ENCODE results near the gene B3GLCT. TPM values are rescaled to one million over a fixed set of nuclear protein-coding genes. Genes with fewer than 3 reads are reported as not detected.

The B3GLCT gene
- total and polyA plus RNA-seq, 2 of the 13 experiments (the other 11 are each of a cell fraction or from before 2014, with no cell fraction given) = 2.0 to 7.1 TPM

DNA sequence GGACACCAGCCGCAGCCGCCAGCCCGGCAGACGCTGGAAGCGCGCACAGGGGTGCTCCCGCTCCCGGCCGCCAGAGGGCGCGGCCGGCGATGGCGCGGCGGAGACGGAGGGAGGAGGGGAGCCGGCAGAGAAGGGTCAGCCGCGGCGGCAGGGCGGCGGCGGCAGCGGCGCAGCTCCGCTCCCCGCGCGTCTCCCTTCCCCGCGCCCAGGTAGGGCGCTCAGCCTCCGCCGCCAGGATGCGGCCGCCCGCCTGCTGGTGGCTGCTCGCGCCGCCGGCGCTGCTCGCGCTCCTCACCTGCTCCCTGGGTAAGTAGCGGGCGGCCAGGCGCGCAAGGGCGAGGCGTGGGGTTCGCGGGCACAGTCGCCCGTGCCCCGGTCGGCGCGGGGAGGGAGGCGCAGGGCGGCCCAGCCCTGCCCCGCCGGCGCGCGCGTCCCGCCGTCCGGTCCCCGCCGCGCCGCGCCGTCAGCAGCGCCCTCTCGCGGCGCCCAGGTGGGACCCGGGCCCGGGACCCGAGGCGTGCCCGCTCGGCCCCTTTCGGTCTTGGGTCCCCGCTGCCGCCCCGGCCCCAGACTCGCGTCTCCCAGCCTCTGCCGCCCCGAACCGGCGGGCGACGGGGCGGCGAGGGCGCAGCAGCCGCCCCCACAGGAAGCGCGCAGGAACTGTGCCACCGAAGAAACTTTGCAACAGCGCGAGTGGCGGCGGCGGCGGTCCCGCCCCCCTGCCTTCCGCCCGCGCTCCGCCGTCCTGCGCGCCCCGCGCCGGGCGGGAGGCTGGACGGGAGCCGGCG, at the start of gene B3GLCT (continued):
- TF ChIP-seq, protein P1, sequence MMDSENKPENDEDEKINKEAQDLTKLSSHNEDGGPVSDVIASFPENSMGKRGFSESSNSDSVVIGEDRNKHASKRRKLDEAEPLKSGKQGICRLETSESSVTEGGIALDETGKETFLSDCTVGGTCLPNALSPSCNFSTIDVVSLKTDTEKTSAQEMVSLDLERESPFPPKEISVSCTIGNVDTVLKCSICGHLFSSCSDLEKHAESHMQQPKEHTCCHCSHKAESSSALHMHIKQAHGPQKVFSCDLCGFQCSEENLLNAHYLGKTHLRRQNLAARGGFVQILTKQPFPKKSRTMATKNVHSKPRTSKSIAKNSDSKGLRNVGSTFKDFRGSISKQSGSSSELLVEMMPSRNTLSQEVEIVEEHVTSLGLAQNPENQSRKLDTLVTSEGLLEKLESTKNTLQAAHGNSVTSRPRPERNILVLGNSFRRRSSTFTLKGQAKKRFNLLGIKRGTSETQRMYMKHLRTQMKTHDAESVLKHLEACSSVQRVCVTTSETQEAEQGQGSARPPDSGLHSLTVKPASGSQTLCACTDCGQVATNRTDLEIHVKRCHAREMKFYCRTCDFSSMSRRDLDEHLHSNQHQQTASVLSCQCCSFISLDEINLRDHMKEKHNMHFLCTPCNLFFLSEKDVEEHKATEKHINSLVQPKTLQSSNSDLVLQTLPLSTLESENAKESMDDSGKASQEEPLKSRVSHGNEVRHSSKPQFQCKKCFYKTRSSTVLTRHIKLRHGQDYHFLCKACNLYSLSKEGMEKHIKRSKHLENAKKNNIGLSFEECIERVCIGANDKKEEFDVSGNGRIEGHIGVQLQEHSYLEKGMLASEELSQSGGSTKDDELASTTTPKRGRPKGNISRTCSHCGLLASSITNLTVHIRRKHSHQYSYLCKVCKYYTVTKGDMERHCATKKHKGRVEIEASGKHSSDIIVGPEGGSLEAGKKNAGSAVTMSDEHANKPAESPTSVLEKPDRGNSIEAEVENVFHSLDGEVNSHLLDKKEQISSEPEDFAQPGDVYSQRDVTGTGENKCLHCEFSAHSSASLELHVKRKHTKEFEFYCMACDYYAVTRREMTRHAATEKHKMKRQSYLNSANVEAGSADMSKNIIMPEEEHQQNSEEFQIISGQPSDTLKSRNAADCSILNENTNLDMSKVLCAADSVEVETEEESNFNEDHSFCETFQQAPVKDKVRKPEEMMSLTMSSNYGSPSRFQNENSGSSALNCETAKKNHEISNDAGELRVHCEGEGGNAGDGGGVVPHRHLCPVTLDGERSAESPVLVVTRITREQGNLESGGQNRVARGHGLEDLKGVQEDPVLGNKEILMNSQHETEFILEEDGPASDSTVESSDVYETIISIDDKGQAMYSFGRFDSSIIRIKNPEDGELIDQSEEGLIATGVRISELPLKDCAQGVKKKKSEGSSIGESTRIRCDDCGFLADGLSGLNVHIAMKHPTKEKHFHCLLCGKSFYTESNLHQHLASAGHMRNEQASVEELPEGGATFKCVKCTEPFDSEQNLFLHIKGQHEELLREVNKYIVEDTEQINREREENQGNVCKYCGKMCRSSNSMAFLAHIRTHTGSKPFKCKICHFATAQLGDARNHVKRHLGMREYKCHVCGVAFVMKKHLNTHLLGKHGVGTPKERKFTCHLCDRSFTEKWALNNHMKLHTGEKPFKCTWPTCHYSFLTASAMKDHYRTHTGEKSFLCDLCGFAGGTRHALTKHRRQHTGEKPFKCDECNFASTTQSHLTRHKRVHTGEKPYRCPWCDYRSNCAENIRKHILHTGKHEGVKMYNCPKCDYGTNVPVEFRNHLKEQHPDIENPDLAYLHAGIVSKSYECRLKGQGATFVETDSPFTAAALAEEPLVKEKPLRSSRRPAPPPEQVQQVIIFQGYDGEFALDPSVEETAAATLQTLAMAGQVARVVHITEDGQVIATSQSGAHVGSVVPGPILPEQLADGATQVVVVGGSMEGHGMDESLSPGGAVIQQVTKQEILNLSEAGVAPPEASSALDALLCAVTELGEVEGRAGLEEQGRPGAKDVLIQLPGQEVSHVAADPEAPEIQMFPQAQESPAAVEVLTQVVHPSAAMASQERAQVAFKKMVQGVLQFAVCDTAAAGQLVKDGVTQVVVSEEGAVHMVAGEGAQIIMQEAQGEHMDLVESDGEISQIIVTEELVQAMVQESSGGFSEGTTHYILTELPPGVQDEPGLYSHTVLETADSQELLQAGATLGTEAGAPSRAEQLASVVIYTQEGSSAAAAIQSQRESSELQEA (CRISPR knock-in tag; IDR thresholded peaks at IDR 0.05; ENCODE audit: not compliant biosample characterization) = no peak
- TF ChIP-seq ZNF746 (CRISPR knock-in tag; IDR thresholded peaks at IDR 0.05) = no peak
- TF ChIP-seq, protein P2, sequence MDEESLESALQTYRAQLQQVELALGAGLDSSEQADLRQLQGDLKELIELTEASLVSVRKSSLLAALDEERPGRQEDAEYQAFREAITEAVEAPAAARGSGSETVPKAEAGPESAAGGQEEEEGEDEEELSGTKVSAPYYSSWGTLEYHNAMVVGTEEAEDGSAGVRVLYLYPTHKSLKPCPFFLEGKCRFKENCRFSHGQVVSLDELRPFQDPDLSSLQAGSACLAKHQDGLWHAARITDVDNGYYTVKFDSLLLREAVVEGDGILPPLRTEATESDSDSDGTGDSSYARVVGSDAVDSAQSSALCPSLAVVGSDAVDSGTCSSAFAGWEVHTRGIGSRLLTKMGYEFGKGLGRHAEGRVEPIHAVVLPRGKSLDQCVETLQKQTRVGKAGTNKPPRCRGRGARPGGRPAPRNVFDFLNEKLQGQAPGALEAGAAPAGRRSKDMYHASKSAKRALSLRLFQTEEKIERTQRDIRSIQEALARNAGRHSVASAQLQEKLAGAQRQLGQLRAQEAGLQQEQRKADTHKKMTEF (CRISPR knock-in tag; IDR thresholded peaks at IDR 0.05) = no peak; the same call in 1 of the 2 replicates
- TF ChIP-seq RELA (CRISPR knock-in tag; IDR thresholded peaks at IDR 0.05) = no peak
- TF ChIP-seq ZNF569 (CRISPR knock-in tag; IDR thresholded peaks at IDR 0.05; ENCODE audit: borderline replicate concordance) = no peak
- no peak for TF ChIP-seq ZNF616 (CRISPR knock-in tag; IDR thresholded peaks at IDR 0.05; ENCODE audit: low read depth)
- 0 out of 2 replicates have a peak, but pooled peaks have one; percentile 14 for TF ChIP-seq HMG20A (CRISPR knock-in tag; IDR thresholded peaks at IDR 0.05; ENCODE audit: borderline replicate concordance)
- TF ChIP-seq ZNF143 (CRISPR knock-in tag; IDR thresholded peaks at IDR 0.05) = no peak
- TF ChIP-seq ZNF329 (CRISPR knock-in tag; IDR thresholded peaks at IDR 0.05; ENCODE audit: low read depth) = 0 out of 2 replicates have a peak, but pooled peaks have one; percentile 35
- TF ChIP-seq, protein P3, sequence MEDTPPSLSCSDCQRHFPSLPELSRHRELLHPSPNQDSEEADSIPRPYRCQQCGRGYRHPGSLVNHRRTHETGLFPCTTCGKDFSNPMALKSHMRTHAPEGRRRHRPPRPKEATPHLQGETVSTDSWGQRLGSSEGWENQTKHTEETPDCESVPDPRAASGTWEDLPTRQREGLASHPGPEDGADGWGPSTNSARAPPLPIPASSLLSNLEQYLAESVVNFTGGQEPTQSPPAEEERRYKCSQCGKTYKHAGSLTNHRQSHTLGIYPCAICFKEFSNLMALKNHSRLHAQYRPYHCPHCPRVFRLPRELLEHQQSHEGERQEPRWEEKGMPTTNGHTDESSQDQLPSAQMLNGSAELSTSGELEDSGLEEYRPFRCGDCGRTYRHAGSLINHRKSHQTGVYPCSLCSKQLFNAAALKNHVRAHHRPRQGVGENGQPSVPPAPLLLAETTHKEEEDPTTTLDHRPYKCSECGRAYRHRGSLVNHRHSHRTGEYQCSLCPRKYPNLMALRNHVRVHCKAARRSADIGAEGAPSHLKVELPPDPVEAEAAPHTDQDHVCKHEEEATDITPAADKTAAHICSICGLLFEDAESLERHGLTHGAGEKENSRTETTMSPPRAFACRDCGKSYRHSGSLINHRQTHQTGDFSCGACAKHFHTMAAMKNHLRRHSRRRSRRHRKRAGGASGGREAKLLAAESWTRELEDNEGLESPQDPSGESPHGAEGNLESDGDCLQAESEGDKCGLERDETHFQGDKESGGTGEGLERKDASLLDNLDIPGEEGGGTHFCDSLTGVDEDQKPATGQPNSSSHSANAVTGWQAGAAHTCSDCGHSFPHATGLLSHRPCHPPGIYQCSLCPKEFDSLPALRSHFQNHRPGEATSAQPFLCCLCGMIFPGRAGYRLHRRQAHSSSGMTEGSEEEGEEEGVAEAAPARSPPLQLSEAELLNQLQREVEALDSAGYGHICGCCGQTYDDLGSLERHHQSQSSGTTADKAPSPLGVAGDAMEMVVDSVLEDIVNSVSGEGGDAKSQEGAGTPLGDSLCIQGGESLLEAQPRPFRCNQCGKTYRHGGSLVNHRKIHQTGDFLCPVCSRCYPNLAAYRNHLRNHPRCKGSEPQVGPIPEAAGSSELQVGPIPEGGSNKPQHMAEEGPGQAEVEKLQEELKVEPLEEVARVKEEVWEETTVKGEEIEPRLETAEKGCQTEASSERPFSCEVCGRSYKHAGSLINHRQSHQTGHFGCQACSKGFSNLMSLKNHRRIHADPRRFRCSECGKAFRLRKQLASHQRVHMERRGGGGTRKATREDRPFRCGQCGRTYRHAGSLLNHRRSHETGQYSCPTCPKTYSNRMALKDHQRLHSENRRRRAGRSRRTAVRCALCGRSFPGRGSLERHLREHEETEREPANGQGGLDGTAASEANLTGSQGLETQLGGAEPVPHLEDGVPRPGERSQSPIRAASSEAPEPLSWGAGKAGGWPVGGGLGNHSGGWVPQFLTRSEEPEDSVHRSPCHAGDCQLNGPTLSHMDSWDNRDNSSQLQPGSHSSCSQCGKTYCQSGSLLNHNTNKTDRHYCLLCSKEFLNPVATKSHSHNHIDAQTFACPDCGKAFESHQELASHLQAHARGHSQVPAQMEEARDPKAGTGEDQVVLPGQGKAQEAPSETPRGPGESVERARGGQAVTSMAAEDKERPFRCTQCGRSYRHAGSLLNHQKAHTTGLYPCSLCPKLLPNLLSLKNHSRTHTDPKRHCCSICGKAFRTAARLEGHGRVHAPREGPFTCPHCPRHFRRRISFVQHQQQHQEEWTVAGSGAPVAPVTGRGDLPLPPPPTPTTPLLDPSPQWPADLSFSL (CRISPR knock-in tag; IDR thresholded peaks at IDR 0.05) = no peak
- TF ChIP-seq GABPB1 (CRISPR knock-in tag; IDR thresholded peaks at IDR 0.05) = peak; percentile 39
- TF ChIP-seq HOXA5 (CRISPR knock-in tag; IDR thresholded peaks at IDR 0.05) = no peak
- no peak for TF ChIP-seq TOPORS (CRISPR knock-in tag; IDR thresholded peaks at IDR 0.05)
